ENCODE data around the gene ALCAM.

The ALCAM gene

GRCh38 chr3:105511031-105511430 is 144.3 kb downstream of the ALCAM start:
- TF ChIP-seq GABPA (IDR thresholded peaks at IDR 0.05; ENCODE audit: low read depth) (no peak), SPI1 (IDR thresholded peaks at IDR 0.05; ENCODE audit: borderline replicate concordance, low read depth) (no peak), POLR2AphosphoS5 (IDR thresholded peaks at IDR 0.05; ENCODE audit: low read depth) (no peak), REST (IDR thresholded peaks at IDR 0.05; ENCODE audit: insufficient replicate concordance, low read depth) (no peak)
- TF ChIP-seq, protein P1, sequence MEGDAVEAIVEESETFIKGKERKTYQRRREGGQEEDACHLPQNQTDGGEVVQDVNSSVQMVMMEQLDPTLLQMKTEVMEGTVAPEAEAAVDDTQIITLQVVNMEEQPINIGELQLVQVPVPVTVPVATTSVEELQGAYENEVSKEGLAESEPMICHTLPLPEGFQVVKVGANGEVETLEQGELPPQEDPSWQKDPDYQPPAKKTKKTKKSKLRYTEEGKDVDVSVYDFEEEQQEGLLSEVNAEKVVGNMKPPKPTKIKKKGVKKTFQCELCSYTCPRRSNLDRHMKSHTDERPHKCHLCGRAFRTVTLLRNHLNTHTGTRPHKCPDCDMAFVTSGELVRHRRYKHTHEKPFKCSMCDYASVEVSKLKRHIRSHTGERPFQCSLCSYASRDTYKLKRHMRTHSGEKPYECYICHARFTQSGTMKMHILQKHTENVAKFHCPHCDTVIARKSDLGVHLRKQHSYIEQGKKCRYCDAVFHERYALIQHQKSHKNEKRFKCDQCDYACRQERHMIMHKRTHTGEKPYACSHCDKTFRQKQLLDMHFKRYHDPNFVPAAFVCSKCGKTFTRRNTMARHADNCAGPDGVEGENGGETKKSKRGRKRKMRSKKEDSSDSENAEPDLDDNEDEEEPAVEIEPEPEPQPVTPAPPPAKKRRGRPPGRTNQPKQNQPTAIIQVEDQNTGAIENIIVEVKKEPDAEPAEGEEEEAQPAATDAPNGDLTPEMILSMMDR (IDR thresholded peaks at IDR 0.05; ENCODE audit: insufficient read depth, low read length), result no peak
- no peak overlapping the region for H3K4me3 ChIP-seq (replicated peaks; ENCODE audit: insufficient read depth, low read length)
- H3K27ac ChIP-seq (replicated peaks), result no peak overlapping the region
- DNase-seq (ENCODE audit: low read depth in 1 of 2, low spot score in 1 of 2), result no peak
- no peaks in the 10 kb centered on the region for H3K27me3 ChIP-seq (ENCODE audit: insufficient read depth, poor library complexity, severe bottlenecking)

DNA sequence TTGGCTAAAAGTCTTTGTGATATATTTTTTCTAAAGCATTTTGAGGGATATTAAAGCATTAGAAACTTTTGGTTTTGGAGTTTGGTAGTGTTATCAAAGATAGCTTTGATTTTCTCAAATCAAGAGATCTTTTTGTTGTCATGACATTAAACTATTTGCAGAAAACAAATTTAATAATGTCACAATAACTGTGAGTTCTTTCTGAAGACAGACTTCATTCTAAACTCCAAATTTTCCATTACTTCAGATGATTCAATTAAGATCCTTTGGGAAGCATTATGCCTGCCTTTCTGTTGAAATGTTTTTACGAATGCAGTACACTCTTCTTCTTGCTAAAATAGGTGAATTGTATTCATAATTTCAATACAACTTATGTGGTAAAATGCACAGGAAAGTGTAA is 145.4 kb downstream of the ALCAM start:
- Histone ChIP-seq H3K4me3 (replicated peaks; ENCODE audit: insufficient read depth, low read length) (no peak overlapping the region), H3K27ac (replicated peaks) (no peak overlapping the region), H3K27me3 (ENCODE audit: insufficient read depth, poor library complexity, severe bottlenecking) (no peaks in the 10 kb centered on the region)
- TF ChIP-seq POLR2AphosphoS5 (IDR thresholded peaks at IDR 0.05; ENCODE audit: low read depth) (no peak), REST (IDR thresholded peaks at IDR 0.05; ENCODE audit: insufficient replicate concordance, low read depth) (no peak), SPI1 (IDR thresholded peaks at IDR 0.05; ENCODE audit: borderline replicate concordance, low read depth) (no peak)
- TF ChIP-seq, protein P1 (IDR thresholded peaks at IDR 0.05; ENCODE audit: insufficient read depth, low read length), result no peak
- no peak for DNase-seq (ENCODE audit: low read depth in 1 of 2, low spot score in 1 of 2)

DNA sequence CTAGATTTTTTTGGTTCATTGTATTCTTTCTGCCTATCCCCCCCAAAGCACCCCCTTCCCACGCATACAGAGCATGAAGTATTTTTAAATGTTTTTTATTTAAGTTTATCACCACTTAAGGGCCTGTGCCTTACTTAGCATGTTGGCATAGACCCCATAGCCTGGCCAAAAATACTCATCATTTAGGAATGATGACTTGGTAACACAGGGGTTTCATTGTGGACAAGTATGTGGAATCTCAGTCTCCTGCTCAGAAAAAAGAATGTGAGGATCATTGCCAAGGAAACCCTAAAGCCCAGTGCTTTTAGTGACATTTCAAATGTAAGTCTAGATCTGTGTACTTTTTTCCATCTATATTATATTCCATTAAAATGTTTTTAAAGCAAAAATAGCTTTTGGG is 146.3 kb downstream of the ALCAM start:
- DNase-seq (ENCODE audit: low read depth in 1 of 2, low spot score in 1 of 2), result no peak
- H3K4me3 ChIP-seq (replicated peaks; ENCODE audit: insufficient read depth, low read length), result no peak overlapping the region
- TF ChIP-seq REST (IDR thresholded peaks at IDR 0.05; ENCODE audit: insufficient replicate concordance, low read depth) (no peak), GABPA (IDR thresholded peaks at IDR 0.05; ENCODE audit: low read depth) (no peak), POLR2AphosphoS5 (IDR thresholded peaks at IDR 0.05; ENCODE audit: low read depth) (no peak), SPI1 (IDR thresholded peaks at IDR 0.05; ENCODE audit: borderline replicate concordance, low read depth) (no peak)
- TF ChIP-seq, protein P1 (IDR thresholded peaks at IDR 0.05; ENCODE audit: insufficient read depth, low read length), result no peak
- H3K27ac ChIP-seq (replicated peaks), result no peak overlapping the region
- H3K27me3 ChIP-seq (ENCODE audit: insufficient read depth, poor library complexity, severe bottlenecking), result no peaks in the 10 kb centered on the region
